Liver (tissue), 9 donors: ENCODE data around the gene MT4. TPM values are rescaled to one million over a fixed set of nuclear protein-coding genes. Genes with fewer than 3 reads are reported as not detected.

Experiments used
- DNase-seq: peaks from one replicate; pipeline ENCODE4 v3.0.0-alpha.2; 2017; ENCODE audit warnings: low spot score
- H3K27ac ChIP-seq, 2 donors: one replicate each; pipeline ENCODE4 v1.7.0; 2013; ENCODE audit warnings: inconsistent platforms in 2 of 2, low read length in 2 of 2, control low read depth in 1 of 2, low read depth in 1 of 2, mild to moderate bottlenecking in 1 of 2
- H3K27me3 ChIP-seq, 4 donors: one replicate each; pipeline versions ENCODE4 v1.6.1 to v1.7.0; 2013; ENCODE audit warnings: low read length in 3 of 4, inconsistent platforms in 1 of 4, mild to moderate bottlenecking in 1 of 4, moderate library complexity in 1 of 4; ENCODE audit not compliant: control insufficient read depth in 4 of 4, insufficient read depth in 4 of 4
- H3K36me3 ChIP-seq, 4 donors: one replicate each; pipeline versions ENCODE4 v1.6.1 to v1.7.0; 2013; ENCODE audit warnings: low read length in 3 of 4, mild to moderate bottlenecking in 3 of 4, low read depth in 1 of 4, moderate library complexity in 1 of 4; ENCODE audit not compliant: control insufficient read depth in 4 of 4, insufficient read depth in 3 of 4
- H3K4me1 ChIP-seq, 4 donors: one replicate each; pipeline versions ENCODE4 v1.6.1 to v1.7.0; 2013; ENCODE audit warnings: low read length in 3 of 4, mild to moderate bottlenecking in 3 of 4, moderate library complexity in 1 of 4; ENCODE audit not compliant: control insufficient read depth in 4 of 4, insufficient read depth in 4 of 4
- H3K4me3 ChIP-seq, 3 donors: one replicate each; pipeline versions ENCODE4 v1.6.1 to v1.7.0; 2013; ENCODE audit warnings: low read length in 3 of 3, control low read depth in 1 of 3, low read depth in 1 of 3, mild to moderate bottlenecking in 1 of 3
- H3K9ac ChIP-seq, 2 donors: one replicate each; pipeline ENCODE4 v1.7.0; 2013; ENCODE audit warnings: low read length in 2 of 2, mild to moderate bottlenecking in 2 of 2, moderate library complexity in 2 of 2, control low read depth in 1 of 2, low read depth in 1 of 2
- H3K9me3 ChIP-seq, 4 donors: one replicate each; pipeline versions ENCODE4 v1.6.1 to v1.7.0; 2013; ENCODE audit warnings: low read length in 3 of 4; ENCODE audit not compliant: control insufficient read depth in 4 of 4
- ATF3 ChIP-seq: IDR thresholded peaks from 2 replicates; pipeline ENCODE4 v1.6.1; 2016; ENCODE audit warnings: antibody characterized with exemption
- CTCF ChIP-seq: fragments of 150-350 bp; IDR thresholded peaks from 2 replicates; pipeline ENCODE4 v1.5.1; 2017; ENCODE audit warnings: improper control_type of control experiment, low read depth, low read length; ENCODE audit not compliant: missing input control
- EGR1 ChIP-seq, 2 donors: IDR thresholded peaks; 2 replicates each; pipeline ENCODE4 v1.6.1; 2016 to 2018; ENCODE audit warnings: antibody characterized with exemption in 2 of 2, low read depth in 2 of 2
- FOXA1 ChIP-seq: IDR thresholded peaks from 2 replicates; pipeline ENCODE4 v1.6.1; 2016; ENCODE audit warnings: antibody characterized with exemption
- FOXA2 ChIP-seq: IDR thresholded peaks from 2 replicates; pipeline ENCODE4 v1.6.1; 2016; ENCODE audit warnings: antibody characterized with exemption
- GABPA ChIP-seq, 2 donors: IDR thresholded peaks in 1 of 2; conservative IDR thresholded peaks in 1 of 2; 2 replicates each; pipeline ENCODE4 v1.6.1; 2016; ENCODE audit warnings: antibody characterized with exemption in 2 of 2, mild to moderate bottlenecking in 1 of 2, moderate library complexity in 1 of 2
- HNF4A ChIP-seq, 2 donors: conservative IDR thresholded peaks; 2 replicates each; pipeline ENCODE4 v1.6.1; 2016; ENCODE audit warnings: antibody characterized with exemption in 2 of 2, mild to moderate bottlenecking in 2 of 2
- HNF4G ChIP-seq: IDR thresholded peaks from 2 replicates; pipeline ENCODE4 v1.6.1; 2016; ENCODE audit warnings: antibody characterized with exemption
- JUND ChIP-seq, 2 donors: IDR thresholded peaks; 2 replicates each; pipeline ENCODE4 v1.6.1; 2016; ENCODE audit warnings: antibody characterized with exemption in 2 of 2
- MAX ChIP-seq: IDR thresholded peaks from 2 replicates; pipeline ENCODE4 v1.6.1; 2016; ENCODE audit warnings: antibody characterized with exemption
- NR2F2 ChIP-seq: IDR thresholded peaks from 2 replicates; pipeline ENCODE4 v1.6.1; 2016; ENCODE audit warnings: antibody characterized with exemption
- RAD21 ChIP-seq, 2 donors: IDR thresholded peaks; 2 replicates each; pipeline ENCODE4 v1.6.1; 2016; ENCODE audit warnings: antibody characterized with exemption in 2 of 2, mild to moderate bottlenecking in 2 of 2
- RXRA ChIP-seq, 2 donors: IDR thresholded peaks; 2 replicates each; pipeline ENCODE4 v1.6.1; 2017 to 2018; ENCODE audit warnings: antibody characterized with exemption in 2 of 2, mild to moderate bottlenecking in 1 of 2
- SP1 ChIP-seq: IDR thresholded peaks from 2 replicates; pipeline ENCODE4 v1.6.1; 2018; ENCODE audit warnings: antibody characterized with exemption, mild to moderate bottlenecking
- TAF1 ChIP-seq: conservative IDR thresholded peaks from 2 replicates; pipeline ENCODE4 v1.6.1; 2016; ENCODE audit warnings: antibody characterized with exemption, mild to moderate bottlenecking
- YY1 ChIP-seq: IDR thresholded peaks from 2 replicates; pipeline ENCODE4 v1.6.1; 2016; ENCODE audit warnings: antibody characterized with exemption, mild to moderate bottlenecking
- ZBTB33 ChIP-seq: IDR thresholded peaks from 2 replicates; pipeline ENCODE4 v1.6.1; 2016; ENCODE audit warnings: antibody characterized with exemption
- WGBS: extraction: QIAGEN DNeasy Blood & Tissue Kit; methylation state at CpG from one replicate; pipeline ENCODE4 v1.1.7; 2013; 5-methylcytosine and 5-hydroxymethylcytosine counted together
- polyA plus RNA-seq, 2 donors: library from polyadenylated mRNA; stranded (reverse) in 1 of 2; unstranded in 1 of 2; fragments of 200-250 nt in 1 of 2; fragments of >200 nt in 1 of 2; fragmentation: Nextera tagmentation in 1 of 2; extraction: Ambion mirVana in 1 of 2; gene quantifications; one replicate each; pipeline versions ENCODE4 v1.2.1 to v1.2.3, GENCODE V29; 2013 to 2015
- total RNA-seq, 2 donors: library from RNA; depleted of rRNA; stranded (reverse); fragments of >200 nt; gene quantifications; one replicate each; pipeline ENCODE4 v1.2.3, GENCODE V29; 2014
- donor health status: healthy.
- donor health status: healthy.
- donor health status: healthy.
- donor health status: healthy.
- donor health status: healthy.

MT4 gene
- total and polyA plus RNA-seq, 4 donors = not detected

- Histone ChIP-seq H3K4me1 (peaks cover 6 to 34% (median 9%) of the 10 kb centered on the region in 4 donors), H3K27me3 (no peaks in the 10 kb centered on the region), H3K4me3 (peak overlapping the region in 1 of 3 donors; percentile 3), H3K36me3 (no peaks in the 10 kb centered on the region), H3K9me3 (no peaks in the 10 kb centered on the region), H3K9ac (peak overlapping the region; percentile 23 to 68), H3K27ac (peak overlapping the region; percentile 98 to 99)
- no peak for DNase-seq
- WGBS = 33% methylated on average over 3 of the region's 3 CpGs
- TF ChIP-seq HNF4G = no peak
- no peak for TF ChIP-seq GABPA (IDR thresholded peaks at IDR 0.05 in 1 of 2, conservative IDR thresholded peaks at IDR 0.05 in 1 of 2)
- TF ChIP-seq ATF3 = no peak
- no peak for TF ChIP-seq HNF4A (conservative IDR thresholded peaks at IDR 0.05)
- TF ChIP-seq FOXA2 = no peak
Observed at GRCh38 chr16:56606071-56606475, 41.2 kb downstream of the MT4 start.

GRCh38 chr16:56606476-56607108 lies 41.7 kb downstream of the MT4 start:
- peak overlapping the region; percentile 22 to 72 for H3K9ac ChIP-seq
- peak; percentile 52 for DNase-seq
- H3K4me3 ChIP-seq = peak overlapping the region in 2 of 3 donors; percentile 3 to 12
- H3K27ac ChIP-seq = peak overlapping the region; percentile 98 to 99
- no peaks in the 10 kb centered on the region for H3K9me3 ChIP-seq
- WGBS = 17% methylated on average over 8 of the region's 8 CpGs
- no peaks in the 10 kb centered on the region for H3K27me3 ChIP-seq
- TF ChIP-seq FOXA1 (peak; percentile 12), GABPA (IDR thresholded peaks at IDR 0.05 in 1 of 2, conservative IDR thresholded peaks at IDR 0.05 in 1 of 2) (no peak), EGR1 (IDR thresholded peaks at IDR 0.05; ENCODE audit: low read depth in 2 of 2) (peak in 1 of 2 donors; percentile 6), ZBTB33 (no peak), FOXA2 (no peak), TAF1 (peak; percentile 55), SP1 (no peak), HNF4G (peak; percentile 47), YY1 (peak; percentile 80), NR2F2 (no peak), JUND (IDR thresholded peaks at IDR 0.05) (peak in 1 of 2 donors; percentile 54), RAD21 (IDR thresholded peaks at IDR 0.05) (no peak), RXRA (IDR thresholded peaks at IDR 0.05) (peak in 1 of 2 donors; percentile 90), MAX (no peak), HNF4A (conservative IDR thresholded peaks at IDR 0.05) (peak; percentile 68 to 74), CTCF (no peak)
- peaks cover 6 to 37% (median 12%) of the 10 kb centered on the region in 4 donors for H3K4me1 ChIP-seq
- H3K36me3 ChIP-seq = no peaks in the 10 kb centered on the region
